Smooth muscle cell (in vitro differentiated cells): ENCODE measurements around the gene NFIX. TPM values are rescaled to one million over a fixed set of nuclear protein-coding genes. Genes with fewer than 3 reads are reported as not detected.

ENCODE experiments used
- DNase-seq: peaks from one replicate; lab custom pipeline; 2025; ENCODE audit not compliant: unreplicated experiment; lab: John Stamatoyannopoulos, UW
- H2AFZ ChIP-seq: fragments of 200-600 bp; sonication (generic); 2 replicates; pipeline ENCODE4 v1.6.0; 2016; ENCODE audit warnings: antibody characterized with exemption, low read depth, mild to moderate bottlenecking
- H3F3A ChIP-seq: fragments of 200-600 bp; sonication (generic); 2 replicates; pipeline ENCODE4 v1.6.0; 2017; ENCODE audit warnings: antibody characterized with exemption, low read depth
- H3K27ac ChIP-seq: fragments of 200-600 bp; sonication (generic); 2 replicates; pipeline ENCODE4 v1.5.1; 2016; ENCODE audit warnings: low read depth, mild to moderate bottlenecking
- H3K27me3 ChIP-seq: fragments of 200-600 bp; sonication (generic); 2 replicates; pipeline ENCODE4 v1.6.1; 2016; ENCODE audit warnings: low read depth, mild to moderate bottlenecking
- H3K36me3 ChIP-seq: fragments of 200-600 bp; sonication (generic); 2 replicates; pipeline ENCODE4 v1.5.1; 2016; ENCODE audit warnings: low read depth
- H3K4me1 ChIP-seq: fragments of 200-600 bp; sonication (generic); 2 replicates; pipeline ENCODE4 v1.5.1; 2016; ENCODE audit warnings: low read depth
- H3K4me2 ChIP-seq: fragments of 200-600 bp; sonication (generic); 2 replicates; pipeline ENCODE4 v1.6.0; 2016; ENCODE audit warnings: mild to moderate bottlenecking
- H3K4me3 ChIP-seq: fragments of 200-600 bp; sonication (generic); 2 replicates; pipeline ENCODE4 v1.5.1; 2016; ENCODE audit warnings: mild to moderate bottlenecking
- H3K79me2 ChIP-seq: fragments of 200-600 bp; sonication (generic); 2 replicates; pipeline ENCODE4 v1.6.0; 2016; ENCODE audit warnings: low read depth, mild to moderate bottlenecking
- H3K9ac ChIP-seq: fragments of 200-600 bp; sonication (generic); 2 replicates; pipeline ENCODE4 v1.6.0; 2016; ENCODE audit warnings: low read depth
- H3K9me3 ChIP-seq: fragments of 200-600 bp; sonication (generic); replicated peaks from 2 replicates; pipeline ENCODE4 v1.5.1; 2016; ENCODE audit warnings: low read depth
- H4K20me1 ChIP-seq: fragments of 200-600 bp; sonication (generic); 2 replicates; pipeline ENCODE4 v1.6.0; 2016; ENCODE audit warnings: low read depth
- WGBS: methylation state at CpG from one replicate; pipeline ENCODE4 v1.1.7; 2016; ENCODE audit warnings: low lambda C conversion rate; 5-methylcytosine and 5-hydroxymethylcytosine counted together
- polyA plus RNA-seq: library from polyadenylated mRNA; unstranded; fragments of >200 nt; fragmentation: Nextera tagmentation; extraction: Ambion mirVana; gene quantifications from 2 replicates; pipeline ENCODE4 v1.2.1, GENCODE V29; 2016
- total RNA-seq: library from RNA; depleted of rRNA; stranded (reverse); fragments of >200 nt; gene quantifications from 2 replicates; pipeline ENCODE4 v1.2.3, GENCODE V29; 2014
- TF ChIP-seq, protein P1 (sequence below): fragments of 200-600 bp; sonication (generic); IDR thresholded peaks from 2 replicates; pipeline ENCODE4 v1.5.1; 2017; ENCODE audit warnings: borderline replicate concordance, mild to moderate bottlenecking, antibody characterized with exemption; ENCODE audit not compliant: insufficient read depth, poor library complexity, severe bottlenecking

The NFIX gene
- total and polyA plus RNA-seq, 2 experiments from 2014 or later = 1.9 to 2.3 TPM

DNA sequence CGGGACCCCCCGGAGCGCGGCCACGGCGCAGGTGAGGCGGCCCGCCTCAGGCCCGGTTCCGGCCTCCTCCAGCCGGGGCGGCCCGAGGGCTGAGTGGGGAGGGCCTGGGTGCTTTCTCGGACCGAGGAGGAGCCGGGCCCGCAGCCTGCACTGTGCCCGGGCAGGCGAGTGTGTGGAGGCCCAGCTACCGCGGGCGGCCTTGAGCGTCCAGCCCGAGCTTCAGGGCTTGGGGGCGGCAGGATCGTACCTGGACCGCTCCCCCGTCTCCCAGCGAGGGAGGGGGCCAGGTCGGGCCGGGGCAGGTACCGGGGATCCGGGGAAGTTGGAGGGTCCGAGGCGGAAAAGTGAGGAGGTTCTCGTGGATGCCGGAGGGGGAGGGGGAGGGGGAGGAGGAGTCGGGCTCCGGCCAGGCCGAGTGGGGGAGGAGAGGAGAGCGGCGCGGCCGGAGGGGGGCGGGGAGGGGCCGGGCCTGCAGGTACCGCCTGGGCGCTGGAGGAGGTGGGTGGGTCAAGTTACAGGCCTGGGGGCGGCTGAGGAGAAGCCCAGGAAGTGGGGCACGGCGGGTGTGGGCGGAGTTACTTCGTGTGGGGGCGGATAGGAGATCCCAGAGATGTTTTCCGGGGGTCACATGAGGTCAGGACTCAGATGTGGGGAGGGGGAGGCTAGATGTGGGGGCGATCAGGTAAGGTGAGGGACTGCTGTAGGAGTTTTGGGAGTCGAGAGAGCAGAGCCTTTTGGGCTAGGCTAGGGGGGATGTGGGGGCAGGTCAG, 123.3 kb downstream of the NFIX start:
- H3K4me1 ChIP-seq = peaks cover 31% of the 10 kb centered on the region
- TF ChIP-seq, protein P1, sequence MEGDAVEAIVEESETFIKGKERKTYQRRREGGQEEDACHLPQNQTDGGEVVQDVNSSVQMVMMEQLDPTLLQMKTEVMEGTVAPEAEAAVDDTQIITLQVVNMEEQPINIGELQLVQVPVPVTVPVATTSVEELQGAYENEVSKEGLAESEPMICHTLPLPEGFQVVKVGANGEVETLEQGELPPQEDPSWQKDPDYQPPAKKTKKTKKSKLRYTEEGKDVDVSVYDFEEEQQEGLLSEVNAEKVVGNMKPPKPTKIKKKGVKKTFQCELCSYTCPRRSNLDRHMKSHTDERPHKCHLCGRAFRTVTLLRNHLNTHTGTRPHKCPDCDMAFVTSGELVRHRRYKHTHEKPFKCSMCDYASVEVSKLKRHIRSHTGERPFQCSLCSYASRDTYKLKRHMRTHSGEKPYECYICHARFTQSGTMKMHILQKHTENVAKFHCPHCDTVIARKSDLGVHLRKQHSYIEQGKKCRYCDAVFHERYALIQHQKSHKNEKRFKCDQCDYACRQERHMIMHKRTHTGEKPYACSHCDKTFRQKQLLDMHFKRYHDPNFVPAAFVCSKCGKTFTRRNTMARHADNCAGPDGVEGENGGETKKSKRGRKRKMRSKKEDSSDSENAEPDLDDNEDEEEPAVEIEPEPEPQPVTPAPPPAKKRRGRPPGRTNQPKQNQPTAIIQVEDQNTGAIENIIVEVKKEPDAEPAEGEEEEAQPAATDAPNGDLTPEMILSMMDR = no peak
- H3K27ac ChIP-seq = peak overlapping the region; percentile 87
- no peaks in the 10 kb centered on the region for H3K27me3 ChIP-seq
- H3K4me3 ChIP-seq = peak overlapping the region; percentile 98
- H3K36me3 ChIP-seq = no peaks in the 10 kb centered on the region
- H2AFZ ChIP-seq = no peak overlapping the region
- H3F3A ChIP-seq = no peaks in the 10 kb centered on the region
- H3K4me2 ChIP-seq = peak overlapping the region; percentile 97
- H3K9me3 ChIP-seq = no peaks in the 10 kb centered on the region
- peaks cover 63% of the 10 kb centered on the region for H3K79me2 ChIP-seq
- peaks cover 49% of the 10 kb centered on the region for H4K20me1 ChIP-seq
- peak overlapping the region; percentile 96 for H3K9ac ChIP-seq
- whole genome bisulfite sequencing = under 1% methylated on average over 30 of the region's 57 CpGs
- no peak for DNase-seq

- peaks cover 60% of the 10 kb centered on the region for H4K20me1 ChIP-seq
- H2AFZ ChIP-seq = no peak overlapping the region
- H3K9me3 ChIP-seq = no peaks in the 10 kb centered on the region
- H3K9ac ChIP-seq = peak overlapping the region; percentile 96
- no peaks in the 10 kb centered on the region for H3K36me3 ChIP-seq
- no peaks in the 10 kb centered on the region for H3F3A ChIP-seq
- H3K4me3 ChIP-seq = peak overlapping the region; percentile 98
- H3K4me2 ChIP-seq = peak overlapping the region; percentile 97
- peaks cover 73% of the 10 kb centered on the region for H3K79me2 ChIP-seq
- WGBS = 63% methylated on average over 8 of the region's 8 CpGs
- H3K4me1 ChIP-seq = peaks cover 31% of the 10 kb centered on the region
- DNase-seq = no peak
- TF ChIP-seq, protein P1 = no peak
- H3K27me3 ChIP-seq = no peaks in the 10 kb centered on the region
- peak overlapping the region; percentile 87 for H3K27ac ChIP-seq
Measured at GRCh38 chr19:13119627-13120026, 124.4 kb downstream of the NFIX start.

GRCh38 chr19:13120031-13120430, 124.8 kb downstream of the NFIX start:
- no peaks in the 10 kb centered on the region for H3K27me3 ChIP-seq
- H3K79me2 ChIP-seq = peaks cover 73% of the 10 kb centered on the region
- peak overlapping the region; percentile 87 for H3K27ac ChIP-seq
- no peaks in the 10 kb centered on the region for H3K36me3 ChIP-seq
- H3K4me3 ChIP-seq = no peak overlapping the region
- H3K9me3 ChIP-seq = no peaks in the 10 kb centered on the region
- DNase-seq = no peak
- peaks cover 64% of the 10 kb centered on the region for H4K20me1 ChIP-seq
- H2AFZ ChIP-seq = no peak overlapping the region
- 89% methylated on average over 9 of the region's 9 CpGs for WGBS
- TF ChIP-seq, protein P1 = no peak
- peak overlapping the region; percentile 97 for H3K4me2 ChIP-seq
- peaks cover 31% of the 10 kb centered on the region for H3K4me1 ChIP-seq
- H3F3A ChIP-seq = no peaks in the 10 kb centered on the region
- peak overlapping the region; percentile 22 for H3K9ac ChIP-seq
